Measurements from ENCODE around the gene MORN1. TPM values are rescaled to one million over a fixed set of nuclear protein-coding genes. Genes with fewer than 3 reads are reported as not detected.
A peak's percentile ranks its signal among the peaks of the same experiment; 100 is the strongest.

Gene MORN1
- total RNA-seq, 1 donor, result 9.5 TPM

DNA sequence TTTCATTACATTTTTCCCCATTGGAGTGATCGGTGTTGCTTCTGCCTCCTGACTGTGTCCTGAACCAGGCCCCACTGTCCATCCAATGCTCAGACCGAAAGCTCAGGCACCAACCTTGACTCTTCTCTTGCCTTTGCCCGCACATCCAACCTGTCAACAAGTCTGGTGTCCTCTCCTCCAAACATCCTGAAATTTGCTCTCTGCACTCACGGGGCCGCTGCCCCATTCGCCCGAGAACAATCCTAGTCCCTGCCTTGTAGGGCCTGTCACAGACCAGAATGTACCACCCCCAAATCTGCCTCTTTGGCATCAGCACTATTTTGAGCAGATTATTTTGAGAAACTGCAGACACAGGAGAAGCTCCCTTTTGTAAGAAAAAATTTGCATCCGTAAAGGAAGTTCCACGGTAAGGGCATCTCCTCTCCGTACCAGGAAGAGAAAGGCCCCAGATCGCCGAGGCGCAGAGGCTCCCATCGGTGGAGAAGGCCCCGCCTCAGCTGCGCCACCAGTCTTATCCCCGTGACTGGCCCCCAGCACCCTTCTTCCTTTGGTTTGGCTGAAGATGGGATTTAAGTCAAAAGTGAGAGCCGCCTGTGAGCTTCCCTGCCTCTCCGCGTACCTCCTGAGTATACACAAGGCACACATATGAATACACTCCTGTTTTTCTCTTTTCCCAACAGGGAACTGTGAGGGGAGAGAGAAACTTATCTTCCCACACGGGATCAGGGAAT is 7.1 kb downstream of the MORN1 start:
- H3K4me3 ChIP-seq (ENCODE audit: low read depth, low read length), result no peak overlapping the region
- TF ChIP-seq, protein P1, sequence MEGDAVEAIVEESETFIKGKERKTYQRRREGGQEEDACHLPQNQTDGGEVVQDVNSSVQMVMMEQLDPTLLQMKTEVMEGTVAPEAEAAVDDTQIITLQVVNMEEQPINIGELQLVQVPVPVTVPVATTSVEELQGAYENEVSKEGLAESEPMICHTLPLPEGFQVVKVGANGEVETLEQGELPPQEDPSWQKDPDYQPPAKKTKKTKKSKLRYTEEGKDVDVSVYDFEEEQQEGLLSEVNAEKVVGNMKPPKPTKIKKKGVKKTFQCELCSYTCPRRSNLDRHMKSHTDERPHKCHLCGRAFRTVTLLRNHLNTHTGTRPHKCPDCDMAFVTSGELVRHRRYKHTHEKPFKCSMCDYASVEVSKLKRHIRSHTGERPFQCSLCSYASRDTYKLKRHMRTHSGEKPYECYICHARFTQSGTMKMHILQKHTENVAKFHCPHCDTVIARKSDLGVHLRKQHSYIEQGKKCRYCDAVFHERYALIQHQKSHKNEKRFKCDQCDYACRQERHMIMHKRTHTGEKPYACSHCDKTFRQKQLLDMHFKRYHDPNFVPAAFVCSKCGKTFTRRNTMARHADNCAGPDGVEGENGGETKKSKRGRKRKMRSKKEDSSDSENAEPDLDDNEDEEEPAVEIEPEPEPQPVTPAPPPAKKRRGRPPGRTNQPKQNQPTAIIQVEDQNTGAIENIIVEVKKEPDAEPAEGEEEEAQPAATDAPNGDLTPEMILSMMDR (IDR thresholded peaks at IDR 0.05; ENCODE audit: insufficient read depth, low read depth, low read length), result no peak
- no peak for DNase-seq (ENCODE audit: low read depth)

DNA sequence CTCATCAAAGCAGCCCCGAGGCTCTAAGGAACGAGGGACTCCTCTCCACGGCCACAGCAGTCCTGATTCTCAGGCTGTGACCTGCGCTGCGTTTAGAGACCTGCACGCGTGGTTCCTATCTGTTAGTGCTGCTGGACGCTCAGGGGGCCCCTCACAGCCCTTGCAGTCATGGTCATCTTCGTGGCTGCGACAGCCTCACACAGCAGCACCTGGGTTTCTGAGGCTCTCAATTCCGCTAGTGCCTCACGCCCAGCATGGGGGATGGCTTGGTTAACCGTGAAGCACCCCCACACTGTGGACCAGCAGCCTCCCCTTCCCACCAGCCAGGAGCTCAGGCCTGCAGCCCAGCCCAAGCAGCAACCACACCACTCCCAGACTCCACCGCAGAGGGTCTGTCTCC is 7.8 kb downstream of the MORN1 start:
- DNase-seq (ENCODE audit: low read depth), result no peak

DNA sequence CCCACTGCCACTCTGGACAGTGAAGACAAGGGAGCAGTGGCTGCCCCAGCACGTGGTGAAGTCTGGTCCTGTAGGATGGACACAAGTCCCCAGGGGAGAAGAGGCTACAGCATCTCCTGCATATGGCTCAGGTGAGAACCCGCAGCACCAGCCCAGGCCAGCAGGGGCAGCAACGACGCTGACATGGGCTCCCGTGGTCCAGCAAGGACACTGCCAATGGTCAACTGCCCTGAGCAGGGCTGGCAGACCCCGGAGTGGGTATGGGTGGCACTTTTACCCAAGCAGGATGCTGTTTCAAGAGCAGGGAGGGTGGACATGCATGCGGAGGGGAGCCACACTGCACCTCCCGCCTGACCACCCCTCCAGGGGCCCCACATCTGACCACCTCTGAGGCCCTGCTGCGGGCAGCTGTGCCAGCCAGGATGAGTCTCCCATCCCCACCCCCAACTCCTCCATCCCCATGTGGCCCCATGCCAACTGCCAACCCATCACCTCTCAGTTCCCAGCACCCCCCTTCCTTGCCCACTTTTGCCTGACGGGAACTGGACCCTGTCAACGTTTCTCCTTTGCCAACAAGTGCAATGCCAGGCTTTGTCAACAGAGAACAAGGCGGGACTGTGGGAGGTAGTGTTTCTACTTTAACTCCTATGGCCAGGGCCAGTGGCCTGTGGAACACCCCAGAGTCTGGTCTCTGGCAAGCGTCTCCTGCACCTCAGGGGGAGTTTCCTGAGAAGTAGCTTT is 8.6 kb downstream of the MORN1 start:
- no peak overlapping the region for H3K4me3 ChIP-seq (ENCODE audit: low read depth, low read length)
- TF ChIP-seq, protein P1 (IDR thresholded peaks at IDR 0.05; ENCODE audit: insufficient read depth, low read depth, low read length), result peak; percentile 63
- DNase-seq (ENCODE audit: low read depth), result no peak

More for the DNA sequence above, 7.8 kb downstream of the MORN1 start:
- TF ChIP-seq, protein P1 (IDR thresholded peaks at IDR 0.05; ENCODE audit: insufficient read depth, low read depth, low read length), result no peak
- no peak overlapping the region for H3K4me3 ChIP-seq (ENCODE audit: low read depth, low read length)

DNA sequence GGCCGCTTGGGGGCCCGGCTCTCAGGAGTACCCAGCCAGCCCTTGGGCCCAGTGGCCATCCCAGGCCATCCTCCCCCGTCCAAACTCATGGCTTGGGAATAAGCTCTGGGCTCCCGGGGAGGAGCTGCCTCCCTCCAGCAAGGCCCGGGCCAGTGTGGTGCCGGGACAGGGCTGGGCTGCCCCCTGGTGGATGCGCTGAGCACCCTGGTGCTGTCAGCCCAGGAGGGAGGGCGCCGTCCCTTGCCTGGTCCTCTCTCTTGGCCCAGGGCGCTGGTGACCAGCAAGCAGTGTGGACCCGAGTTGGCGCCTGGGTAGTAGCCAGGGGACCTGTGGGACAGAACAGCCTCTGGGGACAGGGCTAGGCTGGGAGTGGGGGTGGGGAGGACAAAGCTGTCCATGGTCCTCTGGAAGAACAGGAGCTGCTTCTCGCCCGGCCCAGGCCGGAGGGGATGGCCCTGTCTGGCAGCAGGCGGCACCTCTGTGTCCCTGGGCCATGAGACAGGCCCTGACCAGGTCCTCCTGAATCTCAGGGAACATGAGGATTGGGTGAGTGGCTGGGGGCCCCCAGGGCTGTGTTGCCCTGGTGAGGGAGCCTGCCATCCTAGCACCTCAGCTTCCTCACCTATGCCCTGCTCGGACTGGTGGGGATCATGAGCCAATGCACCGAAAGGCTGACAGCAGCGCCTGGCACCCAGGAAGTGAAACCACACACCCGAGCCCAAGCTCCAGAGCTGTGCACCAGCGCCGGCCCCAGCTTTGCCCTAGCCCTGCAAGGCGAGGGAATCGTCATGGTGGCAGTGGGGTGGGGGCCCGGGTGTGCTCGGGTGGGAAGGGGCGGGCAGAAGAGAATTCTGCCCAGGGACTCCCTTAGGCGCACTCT is 9.4 kb downstream of the MORN1 start:
- TF ChIP-seq, protein P1 (IDR thresholded peaks at IDR 0.05; ENCODE audit: insufficient read depth, low read depth, low read length), result peak; percentile 88
- no peak overlapping the region for H3K4me3 ChIP-seq (ENCODE audit: low read depth, low read length)
- DNase-seq (ENCODE audit: low read depth), result peak; percentile 82

DNA sequence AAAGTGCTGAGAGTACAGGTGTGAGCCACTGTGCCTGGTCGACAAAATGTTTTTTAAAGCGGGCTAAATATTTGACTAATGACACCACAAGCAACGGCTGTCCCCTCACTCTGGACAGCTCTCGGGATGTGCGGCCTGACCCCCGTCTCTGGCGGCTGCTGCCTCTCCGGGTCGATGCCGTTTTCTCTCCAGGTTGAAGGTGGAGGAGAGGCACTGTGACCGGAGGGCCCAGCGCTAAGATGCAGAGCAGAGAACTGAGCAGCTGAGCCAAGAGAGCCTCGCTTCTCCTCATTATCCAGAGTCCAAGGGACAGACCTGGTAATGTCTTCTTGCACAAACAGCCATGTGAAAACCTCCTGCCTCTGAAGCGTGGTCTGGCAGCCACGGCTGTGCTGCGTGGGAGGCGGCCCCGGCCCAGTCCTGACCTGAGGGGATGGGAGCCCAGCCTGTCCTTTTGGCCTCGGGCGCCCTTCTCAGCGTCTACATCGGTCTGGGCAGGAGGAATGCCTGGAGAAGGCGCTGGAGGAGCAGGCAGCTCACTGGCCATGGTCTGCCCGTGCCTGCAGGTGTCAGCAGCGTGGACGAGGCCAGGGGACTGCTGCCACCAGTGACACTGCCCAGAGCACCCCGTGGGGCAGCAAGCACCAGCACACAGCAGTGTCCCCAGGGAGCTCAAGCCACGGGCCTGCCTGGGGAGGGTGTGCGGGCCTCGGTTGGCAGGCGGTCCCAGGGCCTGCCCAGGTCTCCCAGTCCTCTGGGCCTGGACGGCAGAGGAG is 10.3 kb downstream of the MORN1 start:
- TF ChIP-seq, protein P1 (IDR thresholded peaks at IDR 0.05; ENCODE audit: insufficient read depth, low read depth, low read length), result no peak
- peak; percentile 25 for DNase-seq (ENCODE audit: low read depth)
- H3K4me3 ChIP-seq (ENCODE audit: low read depth, low read length), result no peak overlapping the region
